Activated B cell treated with CpG ODN at 0.5 μM for 24 hours (primary cell): ENCODE data around the gene PPP6R3. TPM values are rescaled to one million over a fixed set of nuclear protein-coding genes. Genes with fewer than 3 reads are reported as not detected.

Experiments used
- ATAC-seq: fragments of 200-7000 bp; cut with Tn5 transposase; one replicate; pipeline ENCODE4 v1.10.0; 2021; ENCODE audit warnings: low read depth, mild to moderate bottlenecking, moderate library complexity
- CTCF ChIA-PET: fragments of 350-600 bp; sonication (Branson Sonifier 250); formaldehyde crosslinking; loops from one replicate; lab custom pipeline; 2021; ENCODE audit warnings: antibody characterized with exemption; lab: Charles Lee
- POLR2A ChIA-PET: fragments of 350-600 bp; sonication (Branson Sonifier 250); formaldehyde crosslinking; loops from one replicate; lab custom pipeline; 2021; ENCODE audit warnings: antibody characterized with exemption; lab: Charles Lee
- DNase-seq: peaks from one replicate; pipeline ENCODE4 v3.0.0; 2022
- H3K27ac Mint-ChIP-seq: one replicate; pipeline ENCODE4 v1.8.0; 2020; ENCODE audit warnings: mixed read lengths
- H3K27me3 Mint-ChIP-seq: one replicate; pipeline ENCODE4 v1.8.0; 2021; ENCODE audit warnings: mixed read lengths
- H3K36me3 Mint-ChIP-seq: one replicate; pipeline ENCODE4 v1.8.0; 2021; ENCODE audit warnings: low read depth, mixed read lengths
- H3K4me1 Mint-ChIP-seq: one replicate; pipeline ENCODE4 v1.8.0; 2021; ENCODE audit warnings: mixed read lengths
- H3K4me3 Mint-ChIP-seq: one replicate; pipeline ENCODE4 v1.8.0; 2020; ENCODE audit warnings: mild to moderate bottlenecking, mixed read lengths
- H3K9me3 Mint-ChIP-seq: one replicate; pipeline ENCODE4 v1.8.0; 2020; ENCODE audit warnings: mixed read lengths
- CTCF ChIP-seq: fragments of 200-600 bp; IDR thresholded peaks from one replicate; pipeline ENCODE4 v1.8.0; 2022; ENCODE audit warnings: antibody characterized with exemption, mild to moderate bottlenecking
- intact Hi-C: fragments of 100-400 bp; cut with micrococcal nuclease; formaldehyde crosslinking; loops from one replicate; pipeline ENCODE4 v1.15.1; 2024
- total RNA-seq: library from RNA; stranded (reverse); gene quantifications from 2 replicates; pipeline ENCODE4 v1.2.3, GENCODE V29; 2022

The PPP6R3 gene
- total RNA-seq, 1 donor from 2014 or later: 147 TPM

DNA sequence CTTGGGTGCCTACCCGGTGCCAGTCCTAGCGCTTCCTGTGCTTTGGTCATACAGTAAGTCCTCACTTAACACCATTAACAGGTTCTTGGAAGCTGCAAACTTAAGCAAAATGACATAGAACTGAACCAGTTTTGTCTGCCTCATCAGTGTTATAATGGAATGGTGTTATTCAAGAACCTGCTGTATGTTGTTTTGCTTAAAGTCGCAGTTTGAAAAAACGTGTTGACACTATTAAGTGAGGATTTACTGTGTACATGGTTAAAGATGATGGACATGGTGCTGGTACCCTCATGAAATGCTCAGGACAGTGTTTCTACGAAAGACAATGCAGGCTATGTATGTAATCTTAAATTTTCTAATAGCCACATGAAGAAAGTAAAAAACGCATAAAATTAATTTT lies 41.3 kb downstream of the PPP6R3 start:
- H3K9me3 Mint-ChIP-seq: no peaks in the 10 kb centered on the region
- DNase-seq: no peak

GRCh38 chr11:68503251-68503687 lies 42.7 kb downstream of the PPP6R3 start:
- intact Hi-C loops: no loop called here
- DNase-seq: no peak
- no peak for TF ChIP-seq CTCF
- ATAC-seq: no peak
- Mint-ChIP-seq H3K9me3 (no peaks in the 10 kb centered on the region), H3K27me3 (no peaks in the 10 kb centered on the region), H3K27ac (no peak overlapping the region), H3K4me1 (peaks cover 94% of the 10 kb centered on the region), H3K4me3 (no peak overlapping the region), H3K36me3 (peaks cover 15% of the 10 kb centered on the region)
- CTCF ChIA-PET: no interaction called here
- POLR2A ChIA-PET: no interaction called here

More for the DNA sequence above, 41.3 kb downstream of the PPP6R3 start:
- peaks cover 96% of the 10 kb centered on the region for H3K4me1 Mint-ChIP-seq
- no peak for TF ChIP-seq CTCF
- H3K4me3 Mint-ChIP-seq: no peak overlapping the region
- no peaks in the 10 kb centered on the region for H3K27me3 Mint-ChIP-seq
- ATAC-seq: no peak
- no peak overlapping the region for H3K27ac Mint-ChIP-seq
- ChIA-PET CTCF (no interaction called here), POLR2A (no interaction called here)
- intact Hi-C loops: no loop called here
- peaks cover 7% of the 10 kb centered on the region for H3K36me3 Mint-ChIP-seq

- ChIA-PET POLR2A (no interaction called here), CTCF (no interaction called here)
- H3K36me3 Mint-ChIP-seq: peaks cover 15% of the 10 kb centered on the region
- no peaks in the 10 kb centered on the region for H3K27me3 Mint-ChIP-seq
- H3K4me1 Mint-ChIP-seq: peaks cover 94% of the 10 kb centered on the region
- H3K4me3 Mint-ChIP-seq: no peak overlapping the region
- ATAC-seq: no peak
- H3K9me3 Mint-ChIP-seq: no peaks in the 10 kb centered on the region
- intact Hi-C loops: no loop called here
- no peak for DNase-seq
- TF ChIP-seq CTCF: no peak
- H3K27ac Mint-ChIP-seq: no peak overlapping the region
Observed at GRCh38 chr11:68503792-68504191, 43.2 kb downstream of the PPP6R3 start.

GRCh38 chr11:68504432-68505066 lies 44.0 kb downstream of the PPP6R3 start:
- Mint-ChIP-seq H3K4me1 (peaks cover 93% of the 10 kb centered on the region), H3K4me3 (no peak overlapping the region), H3K36me3 (peaks cover 18% of the 10 kb centered on the region), H3K27me3 (no peaks in the 10 kb centered on the region), H3K27ac (peak overlapping the region; percentile 20), H3K9me3 (no peaks in the 10 kb centered on the region)
- TF ChIP-seq CTCF: no peak
- POLR2A ChIA-PET: no interaction called here
- intact Hi-C loops: no loop called here
- DNase-seq (no peak), ATAC-seq (no peak)
- CTCF ChIA-PET: interaction anchor here (1.3 kb wide), 1 partner anchor 10 kb away, joined by 3 read pairs; no protein-coding TSS in a partner anchor

- CTCF ChIA-PET: interaction anchor here (1.3 kb wide), 1 partner anchor 11 kb away, joined by 3 read pairs; no protein-coding TSS in a partner anchor
- H3K9me3 Mint-ChIP-seq: no peaks in the 10 kb centered on the region
- peak overlapping the region; percentile 46 for H3K27ac Mint-ChIP-seq
- ATAC-seq (no peak), DNase-seq (no peak)
- POLR2A ChIA-PET: no interaction called here
- H3K36me3 Mint-ChIP-seq: peaks cover 21% of the 10 kb centered on the region
- peak overlapping the region; percentile 32 for H3K4me3 Mint-ChIP-seq
- no peak for TF ChIP-seq CTCF
- intact Hi-C loops: no loop called here
- peaks cover 89% of the 10 kb centered on the region for H3K4me1 Mint-ChIP-seq
- no peaks in the 10 kb centered on the region for H3K27me3 Mint-ChIP-seq
Observed at GRCh38 chr11:68505596-68505995, 45.0 kb downstream of the PPP6R3 start.
